SK-N-SH (cell line): ENCODE data around the gene TSPAN3. TPM values are rescaled to one million over a fixed set of nuclear protein-coding genes. Genes with fewer than 3 reads are reported as not detected.

Experiments
- CTCF ChIA-PET: fragments of 300-600, 350-600 bp; formaldehyde crosslinking; extraction: SDS; loops from one replicate; lab custom pipeline; 2021; lab: Yijun Ruan, JAX
- POLR2A ChIA-PET: fragments of 350-600 bp; sonication (Branson Sonifier 250); formaldehyde crosslinking; extraction: SDS; loops from one replicate; lab custom pipeline; 2020; ENCODE audit warnings: antibody characterized with exemption, inconsistent platforms; lab: Yijun Ruan, JAX
- DNase-seq: peaks from one replicate; pipeline ENCODE4 v3.0.0; 2012
- H2AFZ ChIP-seq: fragments of 200-600 bp; sonication (generic); 2 replicates; pipeline ENCODE4 v1.8.1; 2016; ENCODE audit warnings: antibody characterized with exemption, mild to moderate bottlenecking, low read depth
- H3F3A ChIP-seq: fragments of 200-600 bp; sonication (generic); replicated peaks from 2 replicates; pipeline ENCODE3; 2016; ENCODE audit warnings: antibody characterized with exemption, mild to moderate bottlenecking; ENCODE audit not compliant: insufficient read depth
- H3K27ac ChIP-seq, 2 experiments: fragments of 200-500 bp in 1 of 2; fragments of 200-600 bp in 1 of 2; sonication (Bioruptor generic) in 1 of 2; sonication (generic), shearing (Covaris generic) in 1 of 2; 2 replicates each; pipeline versions ENCODE4 v1.5.1 to v1.6.1; 2014 to 2016; ENCODE audit warnings: low read depth in 2 of 2, inconsistent platforms in 1 of 2, low read length in 1 of 2, mild to moderate bottlenecking in 1 of 2, mixed read lengths in 1 of 2
- H3K27me3 ChIP-seq: fragments of 200-600 bp; sonication (generic), shearing (Covaris generic); 2 replicates; pipeline ENCODE4 v1.6.1; 2016; ENCODE audit warnings: mixed run types; ENCODE audit not compliant: insufficient read depth
- H3K36me3 ChIP-seq, 2 experiments: fragments of 200-500 bp in 1 of 2; fragments of 200-600 bp in 1 of 2; sonication (Bioruptor generic) in 1 of 2; sonication (generic) in 1 of 2; replicated peaks in 1 of 2; 2 replicates each; pipeline versions ENCODE3 to v1.5.1; 2014 to 2016; ENCODE audit warnings: low read length in 1 of 2, mild to moderate bottlenecking in 1 of 2; ENCODE audit not compliant: insufficient read depth in 2 of 2, control insufficient read depth in 1 of 2
- H3K4me1 ChIP-seq, 2 experiments: fragments of 200-500 bp in 1 of 2; fragments of 200-600 bp in 1 of 2; sonication (Bioruptor generic) in 1 of 2; sonication (generic), shearing (Covaris generic) in 1 of 2; 2 replicates each; pipeline versions ENCODE4 v1.5.1 to v1.6.1; 2014 to 2016; ENCODE audit warnings: low read depth in 1 of 2, low read length in 1 of 2, mixed run types in 1 of 2; ENCODE audit not compliant: insufficient read depth in 2 of 2, control insufficient read depth in 1 of 2
- H3K4me2 ChIP-seq: fragments of 200-600 bp; sonication (generic), shearing (Covaris generic); 2 replicates; pipeline ENCODE4 v1.6.1; 2017; ENCODE audit warnings: mixed run types
- H3K4me3 ChIP-seq, 2 experiments: fragments of 200-500 bp in 1 of 2; fragments of 200-600 bp in 1 of 2; sonication (Bioruptor generic) in 1 of 2; sonication (generic), shearing (Covaris generic) in 1 of 2; 2 replicates each; pipeline versions ENCODE4 v1.5.1 to v1.8.1; 2014 to 2016; ENCODE audit warnings: low read depth in 2 of 2, inconsistent platforms in 1 of 2, low read length in 1 of 2, mild to moderate bottlenecking in 1 of 2, mixed read lengths in 1 of 2, moderate library complexity in 1 of 2
- H3K79me2 ChIP-seq: fragments of 200-600 bp; sonication (generic); 2 replicates; pipeline ENCODE4 v1.8.1; 2017; ENCODE audit warnings: mild to moderate bottlenecking; ENCODE audit not compliant: insufficient read depth
- H3K9ac ChIP-seq: fragments of 200-600 bp; sonication (generic); 2 replicates; pipeline ENCODE4 v1.6.1; 2017; ENCODE audit warnings: mixed run types
- H3K9me2 ChIP-seq: fragments of 200-600 bp; sonication (generic); 2 replicates; pipeline ENCODE4 v1.6.1; 2017; ENCODE audit warnings: mixed run types
- H3K9me3 ChIP-seq: fragments of 200-600 bp; sonication (generic); 2 replicates; pipeline ENCODE4 v1.6.1; 2017; ENCODE audit warnings: mixed run types, mild to moderate bottlenecking, moderate library complexity
- H4K20me1 ChIP-seq: fragments of 200-600 bp; sonication (generic); 2 replicates; pipeline ENCODE4 v1.6.1; 2017; ENCODE audit warnings: mild to moderate bottlenecking, mixed run types; ENCODE audit not compliant: insufficient read depth
- ELF1 ChIP-seq: IDR thresholded peaks from 2 replicates; pipeline ENCODE4 v1.4.0; 2012
- EP300 ChIP-seq, 2 experiments: IDR thresholded peaks; 2 replicates each; pipeline versions ENCODE4 v1.4.0 to v1.6.1; 2012; ENCODE audit warnings: borderline replicate concordance in 1 of 2, low read depth in 1 of 2, low read length in 1 of 2
- FOSL2 ChIP-seq: IDR thresholded peaks from 2 replicates; pipeline ENCODE4 v1.4.0; 2012; ENCODE audit warnings: low read depth, mild to moderate bottlenecking, moderate library complexity, borderline replicate concordance
- FOXM1 ChIP-seq: IDR thresholded peaks from 2 replicates; pipeline ENCODE4 v1.4.0; 2012; ENCODE audit warnings: low read depth, mild to moderate bottlenecking
- GABPA ChIP-seq: IDR thresholded peaks from 2 replicates; pipeline ENCODE4 v1.4.0; 2012; ENCODE audit warnings: low read depth, mild to moderate bottlenecking
- NFIC ChIP-seq: IDR thresholded peaks from 2 replicates; pipeline ENCODE4 v1.4.0; 2012; ENCODE audit warnings: borderline replicate concordance
- POLR2AphosphoS5 ChIP-seq: IDR thresholded peaks from 2 replicates; pipeline ENCODE4 v1.6.1; 2012; ENCODE audit warnings: low read depth, low read length
- RCOR1 ChIP-seq: fragments of 150-350 bp; IDR thresholded peaks from 2 replicates; pipeline ENCODE4 v1.6.1; 2017; ENCODE audit warnings: antibody characterized with exemption, low read length
- RFX5 ChIP-seq: IDR thresholded peaks from 2 replicates; pipeline ENCODE4 v1.6.1; 2012; ENCODE audit warnings: mild to moderate bottlenecking, improper control_type of control experiment, low read length
- RXRA ChIP-seq: IDR thresholded peaks from 2 replicates; pipeline ENCODE4 v1.4.0; 2012; ENCODE audit warnings: low read depth, mild to moderate bottlenecking, borderline replicate concordance
- SMC3 ChIP-seq: IDR thresholded peaks from 2 replicates; pipeline ENCODE4 v1.6.1; 2012; ENCODE audit warnings: low read depth, low read length, improper control_type of control experiment
- TCF12 ChIP-seq: IDR thresholded peaks from 2 replicates; pipeline ENCODE4 v1.4.0; 2012
- YY1 ChIP-seq: IDR thresholded peaks from 2 replicates; pipeline ENCODE4 v1.4.0; 2012; ENCODE audit warnings: low read depth, mild to moderate bottlenecking
- WGBS: methylation state at CpG from one replicate; pipeline ENCODE4 v1.1.6; 2017; ENCODE audit warnings: low lambda C conversion rate; 5-methylcytosine and 5-hydroxymethylcytosine counted together
- polyA plus RNA-seq, 3 experiments: library from polyadenylated mRNA; depleted of rRNA; stranded (reverse); fragments of >200 nt; gene quantifications; 2 replicates each; pipeline ENCODE4 v1.2.3, GENCODE V29; 2012
- TF ChIP-seq, protein P1 (sequence below): fragments of 150-350 bp; IDR thresholded peaks from 2 replicates; pipeline ENCODE4 v1.6.1; 2016; ENCODE audit warnings: mild to moderate bottlenecking, low read depth, low read length
- TF ChIP-seq, protein P2 (sequence below): IDR thresholded peaks from 2 replicates; pipeline ENCODE4; 2012
- TF ChIP-seq, protein P3 (sequence below): fragments of 200-600 bp; sonication (generic); IDR thresholded peaks from 2 replicates; pipeline ENCODE4 v1.6.1; 2017; ENCODE audit warnings: antibody characterized with exemption, mild to moderate bottlenecking, moderate library complexity
- TF ChIP-seq, protein P4 (sequence below): fragments of 150-350 bp; IDR thresholded peaks from 2 replicates; pipeline ENCODE4 v1.6.1; 2017; ENCODE audit warnings: antibody characterized with exemption, low read length, low read depth, borderline replicate concordance
- TF ChIP-seq, protein P5 (sequence below): IDR thresholded peaks from 2 replicates; pipeline ENCODE4 v1.4.0; 2012; ENCODE audit warnings: low read depth, borderline replicate concordance

The TSPAN3 gene
- polyA plus RNA-seq, 1 of the 3 experiments (the other 2 are of a cell fraction) = 409 TPM

DNA sequence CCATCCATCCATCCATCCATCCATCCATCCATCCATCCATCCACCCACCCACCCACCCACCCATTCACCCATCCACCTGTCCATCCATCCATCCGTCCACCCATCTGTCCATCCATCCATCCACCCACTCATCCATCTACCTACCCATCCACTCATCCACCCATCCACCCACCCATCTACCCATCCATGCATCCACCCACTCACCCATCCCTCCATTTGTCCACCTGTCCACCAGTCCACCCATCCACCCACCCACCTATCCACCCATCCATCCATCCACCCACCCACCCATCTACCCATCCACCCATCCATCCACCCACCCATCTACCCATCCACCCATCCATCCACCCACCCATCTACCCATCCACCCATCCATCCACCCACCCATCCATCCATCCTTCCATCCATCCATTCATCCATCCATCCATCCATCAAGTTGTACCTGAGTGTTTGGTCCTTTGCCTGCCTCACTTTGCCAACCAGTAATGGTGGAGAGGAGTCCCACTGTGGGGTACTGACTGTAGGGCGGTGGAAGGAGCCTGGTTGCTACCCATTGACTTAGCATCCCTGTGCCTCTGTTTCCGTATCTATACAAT, 58.7 kb downstream of the TSPAN3 start:
- H3K36me3 ChIP-seq = no peaks in the 10 kb centered on the region
- peaks cover 0 to 8% of the 10 kb centered on the region in 2 experiments; a peak in 1 of 4 replicates for H3K4me1 ChIP-seq
- no peak overlapping the region for H3K27ac ChIP-seq
- H3K27me3 ChIP-seq = no peaks in the 10 kb centered on the region
- TF ChIP-seq NFIC = no peak
- no peak for TF ChIP-seq ELF1
- TF ChIP-seq, protein P1, sequence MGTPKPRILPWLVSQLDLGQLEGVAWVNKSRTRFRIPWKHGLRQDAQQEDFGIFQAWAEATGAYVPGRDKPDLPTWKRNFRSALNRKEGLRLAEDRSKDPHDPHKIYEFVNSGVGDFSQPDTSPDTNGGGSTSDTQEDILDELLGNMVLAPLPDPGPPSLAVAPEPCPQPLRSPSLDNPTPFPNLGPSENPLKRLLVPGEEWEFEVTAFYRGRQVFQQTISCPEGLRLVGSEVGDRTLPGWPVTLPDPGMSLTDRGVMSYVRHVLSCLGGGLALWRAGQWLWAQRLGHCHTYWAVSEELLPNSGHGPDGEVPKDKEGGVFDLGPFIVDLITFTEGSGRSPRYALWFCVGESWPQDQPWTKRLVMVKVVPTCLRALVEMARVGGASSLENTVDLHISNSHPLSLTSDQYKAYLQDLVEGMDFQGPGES = no peak
- TF ChIP-seq TCF12 = no peak
- no peak for TF ChIP-seq GABPA
- no peak for TF ChIP-seq RFX5
- TF ChIP-seq FOXM1 = no peak
- TF ChIP-seq RCOR1 = no peak
- no peak for TF ChIP-seq RXRA
- TF ChIP-seq POLR2AphosphoS5 = no peak
- TF ChIP-seq, protein P2, sequence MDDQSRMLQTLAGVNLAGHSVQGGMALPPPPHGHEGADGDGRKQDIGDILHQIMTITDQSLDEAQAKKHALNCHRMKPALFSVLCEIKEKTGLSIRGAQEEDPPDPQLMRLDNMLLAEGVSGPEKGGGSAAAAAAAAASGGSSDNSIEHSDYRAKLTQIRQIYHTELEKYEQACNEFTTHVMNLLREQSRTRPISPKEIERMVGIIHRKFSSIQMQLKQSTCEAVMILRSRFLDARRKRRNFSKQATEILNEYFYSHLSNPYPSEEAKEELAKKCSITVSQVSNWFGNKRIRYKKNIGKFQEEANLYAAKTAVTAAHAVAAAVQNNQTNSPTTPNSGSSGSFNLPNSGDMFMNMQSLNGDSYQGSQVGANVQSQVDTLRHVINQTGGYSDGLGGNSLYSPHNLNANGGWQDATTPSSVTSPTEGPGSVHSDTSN = no peak
- TF ChIP-seq, protein P3, sequence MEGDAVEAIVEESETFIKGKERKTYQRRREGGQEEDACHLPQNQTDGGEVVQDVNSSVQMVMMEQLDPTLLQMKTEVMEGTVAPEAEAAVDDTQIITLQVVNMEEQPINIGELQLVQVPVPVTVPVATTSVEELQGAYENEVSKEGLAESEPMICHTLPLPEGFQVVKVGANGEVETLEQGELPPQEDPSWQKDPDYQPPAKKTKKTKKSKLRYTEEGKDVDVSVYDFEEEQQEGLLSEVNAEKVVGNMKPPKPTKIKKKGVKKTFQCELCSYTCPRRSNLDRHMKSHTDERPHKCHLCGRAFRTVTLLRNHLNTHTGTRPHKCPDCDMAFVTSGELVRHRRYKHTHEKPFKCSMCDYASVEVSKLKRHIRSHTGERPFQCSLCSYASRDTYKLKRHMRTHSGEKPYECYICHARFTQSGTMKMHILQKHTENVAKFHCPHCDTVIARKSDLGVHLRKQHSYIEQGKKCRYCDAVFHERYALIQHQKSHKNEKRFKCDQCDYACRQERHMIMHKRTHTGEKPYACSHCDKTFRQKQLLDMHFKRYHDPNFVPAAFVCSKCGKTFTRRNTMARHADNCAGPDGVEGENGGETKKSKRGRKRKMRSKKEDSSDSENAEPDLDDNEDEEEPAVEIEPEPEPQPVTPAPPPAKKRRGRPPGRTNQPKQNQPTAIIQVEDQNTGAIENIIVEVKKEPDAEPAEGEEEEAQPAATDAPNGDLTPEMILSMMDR = no peak
- TF ChIP-seq, protein P4, sequence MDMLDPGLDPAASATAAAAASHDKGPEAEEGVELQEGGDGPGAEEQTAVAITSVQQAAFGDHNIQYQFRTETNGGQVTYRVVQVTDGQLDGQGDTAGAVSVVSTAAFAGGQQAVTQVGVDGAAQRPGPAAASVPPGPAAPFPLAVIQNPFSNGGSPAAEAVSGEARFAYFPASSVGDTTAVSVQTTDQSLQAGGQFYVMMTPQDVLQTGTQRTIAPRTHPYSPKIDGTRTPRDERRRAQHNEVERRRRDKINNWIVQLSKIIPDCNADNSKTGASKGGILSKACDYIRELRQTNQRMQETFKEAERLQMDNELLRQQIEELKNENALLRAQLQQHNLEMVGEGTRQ = no peak
- TF ChIP-seq, protein P5, sequence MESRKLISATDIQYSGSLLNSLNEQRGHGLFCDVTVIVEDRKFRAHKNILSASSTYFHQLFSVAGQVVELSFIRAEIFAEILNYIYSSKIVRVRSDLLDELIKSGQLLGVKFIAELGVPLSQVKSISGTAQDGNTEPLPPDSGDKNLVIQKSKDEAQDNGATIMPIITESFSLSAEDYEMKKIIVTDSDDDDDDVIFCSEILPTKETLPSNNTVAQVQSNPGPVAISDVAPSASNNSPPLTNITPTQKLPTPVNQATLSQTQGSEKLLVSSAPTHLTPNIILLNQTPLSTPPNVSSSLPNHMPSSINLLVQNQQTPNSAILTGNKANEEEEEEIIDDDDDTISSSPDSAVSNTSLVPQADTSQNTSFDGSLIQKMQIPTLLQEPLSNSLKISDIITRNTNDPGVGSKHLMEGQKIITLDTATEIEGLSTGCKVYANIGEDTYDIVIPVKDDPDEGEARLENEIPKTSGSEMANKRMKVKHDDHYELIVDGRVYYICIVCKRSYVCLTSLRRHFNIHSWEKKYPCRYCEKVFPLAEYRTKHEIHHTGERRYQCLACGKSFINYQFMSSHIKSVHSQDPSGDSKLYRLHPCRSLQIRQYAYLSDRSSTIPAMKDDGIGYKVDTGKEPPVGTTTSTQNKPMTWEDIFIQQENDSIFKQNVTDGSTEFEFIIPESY = no peak
- no peak for TF ChIP-seq FOSL2
- no peak for TF ChIP-seq EP300 (IDR thresholded peaks at IDR 0.05; ENCODE audit: borderline replicate concordance in 1 of 2, low read depth in 1 of 2, low read length in 1 of 2)
- TF ChIP-seq YY1 = no peak
- TF ChIP-seq SMC3 = no peak
- DNase-seq = no peak
- no peaks in the 10 kb centered on the region for H4K20me1 ChIP-seq
- H3F3A ChIP-seq = no peaks in the 10 kb centered on the region
- no peak overlapping the region for H3K4me3 ChIP-seq
- H3K9me3 ChIP-seq = no peaks in the 10 kb centered on the region
- no peak overlapping the region for H3K4me2 ChIP-seq
- POLR2A ChIA-PET = no interaction called here
- no peak overlapping the region for H2AFZ ChIP-seq
- no peaks in the 10 kb centered on the region for H3K9me2 ChIP-seq
- CTCF ChIA-PET = interaction anchor here (3.4 kb wide), 1 partner anchor 12 kb away, joined by 20 read pairs; no protein-coding TSS in a partner anchor
- H3K79me2 ChIP-seq = no peaks in the 10 kb centered on the region
- 70% methylated on average over 3 of the region's 3 CpGs for WGBS
- H3K9ac ChIP-seq = no peak overlapping the region
